Activated CD8-positive, alpha-beta memory T cell treated with anti-CD3 and anti-CD28 coated beads for 36 hours (primary cell): ENCODE data around the gene TMEM101. TPM values are rescaled to one million over a fixed set of nuclear protein-coding genes. Genes with fewer than 3 reads are reported as not detected.
"Not testable (repeated sequence)": the region's sequence is repeated elsewhere in the genome, so short reads cannot be mapped to it uniquely, and the experiment has no call there.

Experiments used
- CTCF ChIA-PET: fragments of 350-600 bp; sonication (Branson Sonifier 250); formaldehyde crosslinking; loops from one replicate; lab custom pipeline; 2021; ENCODE audit warnings: antibody characterized with exemption; lab: Charles Lee
- POLR2A ChIA-PET: fragments of 350-600 bp; sonication (Branson Sonifier 250); formaldehyde crosslinking; loops from one replicate; lab custom pipeline; 2021; ENCODE audit warnings: antibody characterized with exemption; lab: Charles Lee
- total RNA-seq, 2 experiments: library from RNA; stranded (reverse); gene quantifications; one replicate each; pipeline ENCODE4 v1.2.3, GENCODE V29; 2021

Gene TMEM101
- total RNA-seq, 2 experiments from 2014 or later = 29.5 to 31.0 TPM

DNA sequence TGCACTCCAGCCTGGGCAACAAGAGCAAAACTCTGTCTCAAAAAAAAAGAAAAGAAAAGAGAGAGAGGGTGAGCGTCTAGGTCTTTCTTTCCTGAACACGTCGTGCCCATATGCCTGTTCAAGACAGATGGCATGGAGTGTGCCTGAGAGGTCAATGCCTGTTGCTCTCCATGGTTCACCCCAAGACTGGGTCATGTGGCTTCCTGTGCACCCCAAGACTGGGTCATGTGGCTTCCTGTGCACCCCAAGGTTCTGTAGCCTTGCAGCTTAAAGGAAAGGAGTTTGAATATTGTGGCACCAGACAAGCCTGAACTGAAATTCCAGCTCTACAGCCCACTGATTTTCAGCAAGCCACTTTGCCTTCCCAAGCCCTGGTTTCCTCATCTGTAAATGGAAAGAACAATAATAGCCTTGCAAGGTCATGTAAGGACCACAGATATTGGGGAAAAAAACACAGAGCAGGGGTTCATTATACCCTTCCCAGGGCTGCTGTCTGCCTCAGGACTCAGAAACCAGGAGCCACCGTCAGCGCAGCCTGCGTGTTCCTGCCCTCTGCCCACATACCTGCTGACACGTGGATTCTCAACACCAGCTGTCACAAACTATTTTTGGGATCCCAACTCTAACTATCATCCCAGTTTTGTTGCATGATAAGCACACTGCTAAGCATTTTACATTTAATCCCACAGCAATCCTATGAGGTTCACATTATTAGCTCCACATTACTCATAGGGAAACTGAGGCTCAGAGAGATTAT is 28.4 kb downstream of the TMEM101 start:
- ChIA-PET POLR2A (no interaction called here), CTCF (no interaction called here)

DNA sequence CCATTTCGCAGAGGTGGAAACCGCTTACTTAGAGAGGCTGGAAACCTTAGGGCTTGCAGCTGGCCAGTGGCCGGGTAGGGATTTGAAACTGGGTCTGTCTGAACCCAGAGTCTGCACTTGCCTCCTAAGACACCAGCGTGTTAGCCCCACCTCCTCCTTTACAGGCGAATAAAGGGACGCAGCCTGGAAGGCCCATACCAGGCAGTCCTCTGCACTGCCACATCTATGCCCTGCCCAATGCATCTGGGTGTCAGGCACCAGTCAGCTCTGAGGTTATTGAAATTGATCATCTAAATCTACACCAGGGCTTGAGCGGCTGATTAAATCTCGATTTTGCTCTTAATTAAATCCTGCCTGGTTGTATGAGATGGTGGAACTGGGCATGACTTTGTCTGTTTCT is 30.2 kb downstream of the TMEM101 start:
- ChIA-PET CTCF (interaction anchor here (1.2 kb wide), 1 partner anchor 106 kb away, joined by 3 read pairs; no protein-coding TSS in a partner anchor), POLR2A (no interaction called here)

DNA sequence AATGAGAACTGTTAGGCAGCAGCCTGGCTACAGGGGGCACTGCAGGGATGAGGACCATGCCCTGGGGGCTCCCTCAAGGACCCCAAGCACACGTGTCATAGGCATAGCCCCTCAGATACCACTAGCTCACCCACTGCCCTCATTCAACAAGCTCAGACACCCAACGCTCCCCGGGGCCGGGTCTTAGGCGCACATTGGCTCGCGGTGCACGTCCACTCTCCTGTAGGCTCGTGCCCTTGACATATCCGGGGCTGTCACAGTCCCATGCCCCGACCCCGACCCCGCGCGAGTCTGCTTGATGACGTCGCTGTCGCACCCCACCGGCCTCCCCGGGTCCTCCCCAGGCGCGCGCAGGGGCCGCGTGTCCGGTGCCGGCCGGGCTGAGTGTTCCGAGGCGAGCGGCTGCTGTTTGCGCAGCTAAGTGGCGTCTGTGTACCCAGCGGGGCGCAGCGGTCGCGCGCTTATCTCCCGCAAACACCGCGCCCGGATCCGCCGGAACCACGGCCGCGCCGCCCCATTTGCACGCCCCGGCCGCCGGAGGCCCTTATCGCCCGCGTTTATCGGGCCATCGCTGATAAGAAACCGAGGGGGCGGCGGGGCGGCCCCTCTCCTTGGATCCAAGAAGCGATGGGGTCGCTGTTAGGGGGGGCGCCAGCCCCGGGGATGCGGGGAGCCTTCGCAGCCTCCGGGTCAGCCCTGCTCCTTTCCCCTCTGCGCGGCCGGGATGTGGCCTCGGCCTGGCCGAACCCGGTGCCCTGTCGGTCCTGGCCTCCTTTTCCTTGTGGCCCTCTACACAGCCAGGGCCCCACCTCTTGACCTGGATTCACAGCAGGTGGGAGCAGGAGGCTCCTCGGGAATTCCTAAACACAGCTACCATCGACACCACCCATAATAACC is 31.0 kb downstream of the TMEM101 start:
- ChIA-PET POLR2A (no interaction called here), CTCF (interaction anchor here (0.8 to 1.7 kb wide), 6 partner anchors 10 to 106 kb away, joined by 3 to 8 read pairs (median 4); no protein-coding TSS in a partner anchor)

DNA sequence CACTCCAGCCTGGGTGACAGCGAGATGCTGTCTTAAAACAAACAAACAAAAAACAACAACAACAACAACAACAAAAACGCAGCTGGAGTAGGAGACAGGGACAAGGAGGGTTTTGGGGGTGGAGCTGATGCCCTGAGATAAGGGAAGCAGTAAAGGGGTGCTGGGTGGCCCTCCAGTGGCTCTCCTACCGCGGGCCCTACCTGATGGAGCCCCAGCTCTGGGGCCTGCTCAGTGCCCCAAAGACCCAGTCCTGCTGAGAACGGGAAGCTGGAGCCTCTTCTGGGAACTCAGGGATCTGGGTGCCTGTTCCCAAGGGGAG is 31.6 kb downstream of the TMEM101 start:
- ChIA-PET POLR2A (no interaction called here), CTCF (interaction anchor here (0.8 to 1.7 kb wide), 5 partner anchors 11 to 57 kb away, joined by 3 to 8 read pairs (median 4); no protein-coding TSS in a partner anchor)

DNA sequence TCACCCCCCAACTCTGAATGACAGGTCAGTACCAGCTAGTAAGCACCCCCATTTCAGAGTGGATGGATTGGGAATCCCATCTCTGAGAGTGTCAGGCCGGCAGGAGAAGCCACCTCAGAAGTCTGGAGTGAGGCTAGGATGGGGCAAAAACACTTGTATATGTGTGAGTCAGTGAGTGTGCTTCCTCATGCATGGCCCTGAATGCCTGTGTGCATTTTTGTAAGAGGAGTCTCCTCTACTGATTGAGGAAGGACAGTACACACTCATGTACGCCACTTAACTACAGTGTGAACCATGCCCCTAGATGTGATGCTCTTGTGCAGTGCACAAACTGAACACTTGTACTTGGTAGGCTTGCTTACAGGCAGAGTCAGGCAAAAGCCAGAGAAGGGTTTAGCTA is 32.6 kb downstream of the TMEM101 start:
- ChIA-PET POLR2A (interaction anchor here (0.5 kb wide), 1 partner anchor 12 kb away, joined by 4 read pairs; no protein-coding TSS in a partner anchor), CTCF (interaction anchor here (1.5 kb wide), 1 partner anchor 41 kb away, joined by 5 read pairs; no protein-coding TSS in a partner anchor)

DNA sequence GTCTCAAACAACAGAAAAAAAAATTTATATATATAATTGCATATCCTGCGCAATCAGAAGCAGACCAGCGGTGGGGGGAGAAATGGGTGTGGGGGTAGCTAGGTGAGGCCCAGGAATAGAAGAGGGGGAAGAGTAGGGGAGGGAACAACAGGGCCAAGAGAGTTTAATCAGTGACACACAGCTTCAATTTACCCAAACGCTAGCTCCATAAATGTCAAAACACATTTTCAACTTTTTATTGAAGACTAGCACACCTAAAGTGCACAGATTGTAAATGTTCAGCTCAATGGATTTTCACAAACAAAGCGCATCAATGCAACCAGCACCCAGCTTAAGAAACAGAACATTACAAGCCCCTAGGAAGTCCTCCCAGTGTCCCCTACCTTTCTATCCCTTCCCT is 35.1 kb downstream of the TMEM101 start:
- CTCF ChIA-PET = interaction anchor here (0.7 kb wide), 1 partner anchor 11 kb away, joined by 3 read pairs; no protein-coding TSS in a partner anchor
- POLR2A ChIA-PET = no interaction called here

DNA sequence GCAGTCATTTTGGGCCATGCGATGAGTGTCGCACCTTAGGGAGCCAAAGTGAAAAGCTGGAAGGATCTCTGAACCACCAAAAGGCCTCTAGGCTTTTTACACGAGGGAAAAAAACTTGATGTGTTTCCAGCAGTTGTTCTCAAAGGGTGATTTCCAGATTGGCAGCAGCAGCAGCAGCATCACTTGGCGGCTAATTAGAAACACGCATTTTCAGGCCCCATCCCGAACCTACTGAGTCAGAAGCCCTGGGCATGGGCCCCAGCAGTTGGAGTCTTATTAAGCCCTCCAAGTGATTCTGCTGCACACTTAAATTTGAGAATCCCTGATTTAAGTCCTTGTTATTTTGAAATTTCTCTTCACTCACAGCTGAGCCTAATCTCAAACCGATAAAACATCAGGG is 35.8 kb downstream of the TMEM101 start:
- POLR2A ChIA-PET = no interaction called here
- CTCF ChIA-PET = interaction anchor here (0.7 kb wide), 1 partner anchor 11 kb away, joined by 3 read pairs; no protein-coding TSS in a partner anchor

DNA sequence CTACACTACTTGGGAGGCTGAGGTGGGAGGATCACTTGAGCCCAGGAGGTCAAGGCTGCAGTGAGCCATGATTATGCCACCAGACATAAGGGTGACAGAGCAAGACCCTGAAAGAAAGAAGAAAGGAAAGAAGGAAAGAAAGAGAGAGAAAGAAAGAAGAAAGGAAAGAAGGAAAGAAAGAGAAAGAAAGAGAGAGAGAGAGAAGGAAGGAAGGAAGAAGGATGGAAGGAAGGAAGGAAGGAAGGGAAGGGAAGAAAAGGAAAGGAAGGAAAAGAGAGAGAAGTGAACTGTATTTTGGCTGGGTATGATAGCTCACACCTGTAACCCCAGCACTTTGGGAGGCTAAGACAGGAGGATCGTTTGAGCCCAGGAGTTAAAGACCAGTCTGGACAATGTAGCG is 36.7 kb downstream of the TMEM101 start:
- POLR2A ChIA-PET = no interaction called here
- CTCF ChIA-PET = no interaction called here

DNA sequence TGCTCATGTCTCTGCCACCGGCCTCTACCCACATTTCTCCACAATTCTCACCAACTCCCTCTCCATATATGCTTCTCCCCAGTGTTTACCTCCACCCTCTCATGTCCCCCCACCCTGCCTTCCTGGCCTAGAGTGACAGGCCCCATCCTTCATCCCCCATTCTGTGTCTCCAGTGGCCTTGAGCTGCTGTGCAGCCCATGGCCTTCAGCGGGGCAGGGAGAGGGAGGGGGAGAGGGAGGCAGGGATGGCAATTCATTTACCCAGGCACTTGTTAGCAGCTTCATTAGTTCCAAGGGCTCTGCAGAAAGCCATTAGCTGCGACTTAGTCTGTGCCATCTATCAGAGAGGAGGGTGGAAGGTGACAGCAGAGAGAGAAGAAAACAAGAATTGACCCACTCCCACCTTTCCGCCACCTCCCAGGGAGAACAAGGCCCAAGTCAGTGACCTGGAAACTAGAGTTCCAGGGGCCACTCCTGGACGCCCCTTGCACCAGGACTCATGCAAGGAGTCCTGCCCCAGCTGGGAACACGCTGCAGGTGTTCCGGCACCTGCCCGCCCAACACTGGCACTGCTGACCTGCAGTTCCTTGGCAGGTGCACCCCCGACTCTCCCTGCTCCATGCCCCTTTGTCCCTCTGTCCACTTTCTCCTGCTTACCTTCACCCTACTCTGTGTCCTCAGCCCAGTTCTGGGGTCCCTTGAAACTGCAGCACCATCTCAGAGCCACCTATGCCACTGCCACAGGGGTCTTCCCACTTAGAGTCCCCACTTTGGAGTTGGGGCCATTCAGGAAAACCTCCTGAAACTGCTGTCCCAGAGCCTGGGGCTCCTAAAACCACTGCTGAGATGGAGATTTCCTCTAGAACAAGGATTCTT is 37.6 kb downstream of the TMEM101 start:
- ChIA-PET CTCF (no interaction called here), POLR2A (no interaction called here)

DNA sequence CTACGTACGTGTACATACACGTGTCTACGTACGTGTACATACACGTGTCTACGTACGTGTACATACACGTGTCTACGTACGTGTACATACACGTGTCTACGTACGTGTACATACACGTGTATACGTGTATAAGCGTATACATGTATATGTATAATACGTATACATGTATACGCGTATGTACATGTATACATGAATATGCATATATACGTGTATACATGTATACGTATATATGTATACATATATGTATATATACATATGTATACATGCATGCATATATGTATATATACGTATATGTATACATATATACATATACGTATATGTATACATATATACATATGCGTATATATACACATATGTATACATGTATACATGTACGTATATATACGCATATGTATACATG is 38.9 kb downstream of the TMEM101 start:
- ChIA-PET CTCF (no interaction called here), POLR2A (no interaction called here)

DNA sequence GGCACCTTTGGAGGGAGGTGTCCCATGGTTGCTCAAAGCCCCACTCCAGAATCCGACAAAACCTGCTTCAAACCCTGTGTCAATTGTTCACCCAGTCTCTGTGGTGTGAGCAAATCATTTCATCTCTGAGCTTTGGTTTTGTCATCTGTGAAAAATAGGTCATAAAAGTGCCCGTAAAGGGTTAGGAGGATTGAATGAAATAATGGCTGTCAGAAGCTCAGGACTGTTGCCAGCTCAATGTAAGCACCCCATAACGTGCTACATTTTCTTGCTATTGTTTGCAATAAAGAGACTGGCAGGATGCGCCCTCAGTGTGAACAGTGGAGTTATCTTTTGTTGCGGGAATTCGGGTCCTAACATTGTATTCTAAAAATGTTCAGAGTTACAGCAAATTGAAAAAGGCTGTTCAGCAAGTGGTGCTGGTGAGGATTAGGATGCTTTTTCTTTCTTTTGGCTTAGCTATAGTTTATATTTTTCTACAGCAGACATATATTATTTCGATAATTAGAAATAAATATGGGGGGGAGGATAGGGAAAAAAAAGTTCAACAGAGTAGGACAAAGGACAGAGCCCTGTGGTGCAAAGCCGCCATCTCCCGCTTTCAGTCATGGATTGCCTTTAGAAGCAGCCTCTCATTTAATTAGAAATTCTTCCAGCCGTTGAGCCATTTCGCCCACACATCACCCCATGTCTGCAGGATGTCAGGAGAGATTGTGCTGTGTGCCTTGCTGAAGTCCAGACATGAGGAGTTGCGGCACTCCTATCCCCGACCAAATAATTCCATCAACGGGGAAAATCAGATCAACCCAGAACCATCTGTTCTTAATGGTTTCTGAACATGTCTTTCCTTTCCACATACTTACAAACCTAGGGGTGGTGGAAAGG is 40.1 kb downstream of the TMEM101 start:
- ChIA-PET CTCF (no interaction called here), POLR2A (no interaction called here)

DNA sequence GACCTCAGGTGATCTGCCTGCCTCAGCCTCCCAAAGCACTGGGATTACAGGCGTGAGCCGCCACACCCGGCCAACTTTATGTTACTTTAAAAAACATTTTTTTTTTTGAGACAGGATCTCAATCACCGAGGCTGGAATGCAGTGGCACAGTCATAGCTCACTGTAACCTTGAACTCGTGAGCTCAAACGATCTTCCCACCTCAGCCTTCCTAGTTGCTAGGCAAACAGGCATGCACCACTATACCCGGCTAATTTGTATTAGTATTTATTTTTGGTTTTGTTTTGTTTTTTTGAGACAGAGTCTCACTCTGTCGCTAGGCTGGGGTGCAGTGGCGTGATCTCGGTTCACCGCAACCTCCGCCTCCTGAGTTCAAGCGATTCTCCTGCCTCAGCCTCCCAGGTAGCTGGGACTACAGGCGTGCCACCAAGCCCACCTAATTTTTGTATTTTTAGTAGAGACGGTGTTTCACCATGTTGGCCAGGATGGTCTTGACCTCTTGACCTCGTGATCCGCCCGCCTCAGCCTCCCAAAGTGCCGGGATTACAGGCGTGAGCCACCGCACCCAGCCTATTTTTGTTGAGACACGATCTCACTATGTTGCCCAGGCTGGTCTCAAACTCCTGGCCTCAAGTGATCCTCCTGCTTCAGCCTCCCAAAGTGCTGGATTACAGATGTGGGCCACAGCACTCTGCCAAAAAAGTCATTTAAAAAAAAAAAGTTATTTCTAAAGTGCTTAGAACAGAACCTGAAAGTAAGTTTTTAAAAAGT is 42.1 kb downstream of the TMEM101 start:
- POLR2A ChIA-PET, CTCF ChIA-PET: not testable (repeated sequence)

DNA sequence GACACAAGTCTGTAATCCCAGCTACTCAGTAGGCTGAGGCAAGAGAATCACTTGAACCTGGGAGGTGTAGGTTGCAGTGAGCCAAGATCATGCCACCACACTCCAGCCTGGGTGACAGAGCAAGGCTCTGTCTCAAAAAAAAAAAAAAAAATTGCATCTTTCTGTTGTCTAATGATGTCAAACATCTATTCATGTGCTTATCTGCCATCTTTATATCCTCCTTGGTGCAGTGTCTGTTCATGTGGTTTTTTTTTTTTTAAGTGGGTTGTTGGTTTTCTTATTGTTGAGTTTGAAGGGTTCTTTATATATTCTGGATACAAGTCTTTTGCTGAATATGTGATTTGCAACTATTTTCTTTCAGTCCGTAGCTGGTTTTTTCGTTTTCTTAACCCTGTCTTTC is 43.3 kb downstream of the TMEM101 start:
- CTCF ChIA-PET = interaction anchor here (0.6 to 0.7 kb wide), 2 partner anchors 71 to 286 kb away, joined by 3 read pairs; no protein-coding TSS in a partner anchor
- POLR2A ChIA-PET = not testable (repeated sequence)

DNA sequence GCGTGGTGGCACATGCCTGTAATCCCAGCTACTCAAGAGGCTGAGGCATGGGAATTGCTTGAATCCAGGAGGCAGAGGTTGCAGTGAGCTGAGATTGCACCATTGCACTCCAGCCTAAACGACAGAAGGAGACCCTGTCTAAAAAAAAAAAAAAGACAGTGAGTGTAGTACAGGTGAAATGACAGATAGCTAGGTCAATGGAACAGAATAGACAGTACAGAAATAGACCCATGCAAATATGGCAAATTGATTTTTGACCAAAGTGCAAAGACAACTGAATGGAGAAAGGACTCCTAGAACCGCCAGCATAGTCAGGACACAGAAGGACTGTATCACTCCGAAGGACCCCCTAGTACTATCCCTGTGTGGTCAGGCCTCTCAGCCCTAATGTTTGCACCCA is 44.4 kb downstream of the TMEM101 start:
- ChIA-PET POLR2A (interaction anchor here (0.6 kb wide), 1 partner anchor 11 kb away, joined by 4 read pairs; no protein-coding TSS in a partner anchor), CTCF (interaction anchor here (0.7 kb wide), 1 partner anchor 26 kb away, joined by 3 read pairs; no protein-coding TSS in a partner anchor)

DNA sequence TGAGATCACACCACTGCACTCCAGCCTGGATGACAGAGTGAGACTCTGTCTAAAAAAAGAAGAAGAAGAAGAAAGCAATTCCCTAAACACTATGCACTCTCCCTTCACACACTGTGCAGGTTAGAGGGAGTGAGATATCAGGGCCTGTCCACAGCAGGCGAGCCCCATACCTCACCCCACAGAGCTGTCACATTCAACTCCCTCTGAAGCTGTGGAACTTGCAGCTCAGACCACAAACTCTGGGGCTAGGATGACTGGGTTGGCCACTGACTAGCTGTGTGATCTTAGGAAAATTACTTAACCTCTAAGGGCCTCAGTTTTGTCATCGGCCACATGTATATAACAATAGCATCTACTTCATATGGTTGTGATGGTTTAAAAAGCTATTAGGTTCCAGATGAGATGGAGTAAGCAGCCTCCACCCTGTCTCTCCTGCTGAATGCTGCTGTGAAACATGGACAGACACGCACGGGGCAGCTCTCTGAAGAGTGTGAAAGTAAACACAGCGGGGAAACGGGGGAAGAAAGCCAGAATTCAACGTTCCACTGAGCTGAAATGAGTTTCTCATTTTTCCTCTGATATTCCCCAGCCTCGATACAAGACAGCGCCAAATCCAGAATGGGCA is 47.4 kb downstream of the TMEM101 start:
- ChIA-PET CTCF (no interaction called here), POLR2A (no interaction called here)

DNA sequence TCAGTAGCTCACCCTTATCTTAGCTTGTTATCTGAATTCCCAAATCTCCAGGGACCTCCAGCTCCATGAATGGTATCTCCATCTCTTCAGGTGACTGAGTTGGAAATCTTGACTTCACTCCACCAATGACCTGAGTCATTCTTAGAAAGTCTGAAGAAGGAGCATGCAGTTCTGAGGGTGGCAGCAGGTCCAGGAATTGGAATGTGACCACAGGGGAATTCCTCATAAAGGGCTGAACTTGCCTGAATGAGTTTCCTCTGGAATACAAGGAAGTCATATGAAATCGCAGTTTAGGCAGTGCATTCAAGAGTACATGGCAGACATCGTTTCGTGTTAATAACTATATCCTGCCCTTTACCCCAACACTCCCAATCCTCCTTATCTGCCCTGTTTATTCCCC is 48.5 kb downstream of the TMEM101 start:
- ChIA-PET POLR2A (no interaction called here), CTCF (no interaction called here)

DNA sequence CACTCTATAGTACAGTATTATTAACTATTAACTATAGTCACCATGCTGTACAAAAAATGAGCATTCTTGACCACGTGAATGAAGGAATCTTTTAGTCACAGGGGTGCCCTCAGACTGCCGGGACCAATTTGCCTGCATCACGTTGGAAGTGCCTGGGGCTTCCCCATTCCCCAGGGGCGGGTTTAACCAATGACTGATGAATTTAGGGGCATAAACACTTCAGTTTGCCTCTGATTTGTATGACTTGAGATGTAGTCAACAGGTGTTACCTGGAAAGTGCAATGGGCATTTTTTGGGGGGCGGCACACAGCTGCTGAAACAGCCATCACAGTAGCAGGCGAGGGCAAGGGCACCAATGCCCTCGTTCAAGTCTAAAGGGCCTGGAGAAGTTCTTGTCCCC is 52.3 kb downstream of the TMEM101 start:
- ChIA-PET POLR2A (no interaction called here), CTCF (interaction anchor here (1.4 kb wide), 1 partner anchor 19 kb away, joined by 4 read pairs; no protein-coding TSS in a partner anchor)
